ENCODE measurements around the gene ESCO1. TPM values are rescaled to one million over a fixed set of nuclear protein-coding genes. Genes with fewer than 3 reads are reported as not detected.

ESCO1 gene
- polyA plus RNA-seq, 2 of the 4 experiments (the other 2 are of a cell fraction) = 7.7 to 13.2 TPM

- Histone ChIP-seq H3K4me2 (no peak overlapping the region), H3K9me3 (no peaks in the 10 kb centered on the region), H3K27ac (no peak overlapping the region), H3K4me1 (no peaks in the 10 kb centered on the region), H3K4me3 (no peak overlapping the region)
- FAIRE-seq (no peak), ATAC-seq (no peak), DNase-seq (ENCODE audit: low read depth in 1 of 2, low spot score in 1 of 2) (no peak)
- 85% methylated on average over 12 of the region's 13 CpGs for WGBS (ENCODE audit: missing lambda C conversion rate)
- TF ChIP-seq ZC3H11A (IDR thresholded peaks at IDR 0.05) = no peak
- no peak for TF ChIP-seq MAX (IDR thresholded peaks at IDR 0.05)
- TF ChIP-seq ESRRA (IDR thresholded peaks at IDR 0.05; ENCODE audit: borderline replicate concordance, low read length) = no peak
- no peak for TF ChIP-seq GATA3 (IDR thresholded peaks at IDR 0.05; ENCODE audit: borderline replicate concordance)
- TF ChIP-seq NR3C1 (IDR thresholded peaks at IDR 0.05) = no peak
- no peak for TF ChIP-seq RARB (CRISPR knock-in tag; IDR thresholded peaks at IDR 0.05)
- TF ChIP-seq MAFK (IDR thresholded peaks at IDR 0.05; ENCODE audit: partially characterized antibody) = no peak
- no peak for TF ChIP-seq RFX5 (IDR thresholded peaks at IDR 0.05)
- TF ChIP-seq POLR2A (IDR thresholded peaks at IDR 0.05; ENCODE audit: low read length) = no peak
- TF ChIP-seq EHF (CRISPR knock-in tag; IDR thresholded peaks at IDR 0.05) = no peak
- TF ChIP-seq SMC3 (IDR thresholded peaks at IDR 0.05) = no peak
- no peak for TF ChIP-seq RAD21 (conservative IDR thresholded peaks at IDR 0.05 in 1 of 2, IDR thresholded peaks at IDR 0.05 in 1 of 2)
- no peak for TF ChIP-seq REST (IDR thresholded peaks at IDR 0.05)
- no peak for TF ChIP-seq MAZ (IDR thresholded peaks at IDR 0.05; ENCODE audit: borderline replicate concordance, low read depth, low read length)
- POLR2A ChIA-PET = interaction anchor here (0.6 kb wide), 1 partner anchor 190 kb away, joined by 3 read pairs; no protein-coding TSS in a partner anchor
- CTCF ChIA-PET = interaction anchor here (0.6 to 1.4 kb wide), 3 partner anchors 24 to 417 kb away, joined by 3 to 7 read pairs (median 4); no protein-coding TSS in a partner anchor
These were observed 92.4 kb downstream of the ESCO1 start for GRCh38 chr18:21507913-21508701.

GRCh38 chr18:21502661-21503060 is 97.8 kb downstream of the ESCO1 start:
- DNase-seq (ENCODE audit: low read depth in 1 of 2, low spot score in 1 of 2) (no peak), FAIRE-seq (no peak)
- H3K9me3 ChIP-seq = no peaks in the 10 kb centered on the region

GRCh38 chr18:21499997-21500396 is 100.5 kb downstream of the ESCO1 start:
- no peak for ATAC-seq
- H3K4me1 ChIP-seq = no peaks in the 10 kb centered on the region
- CTCF ChIA-PET = no interaction called here
- WGBS (ENCODE audit: missing lambda C conversion rate) = no CpG with 5 or more reads among the region's 16 CpGs
- H3K9me3 ChIP-seq = no peaks in the 10 kb centered on the region
- H3K4me2 ChIP-seq = no peak overlapping the region
- DNase-seq (ENCODE audit: low read depth in 1 of 2, low spot score in 1 of 2) = no peak
- H3K27ac ChIP-seq = no peak overlapping the region
- H3K4me3 ChIP-seq = no peak overlapping the region
- POLR2A ChIA-PET = no interaction called here
- TF ChIP-seq POLR2A (IDR thresholded peaks at IDR 0.05; ENCODE audit: low read length) (no peak), MAZ (IDR thresholded peaks at IDR 0.05; ENCODE audit: borderline replicate concordance, low read depth, low read length) (no peak), HES2 (IDR thresholded peaks at IDR 0.05) (no peak), EP300 (IDR thresholded peaks at IDR 0.05) (no peak), NPAS2 (CRISPR knock-in tag; IDR thresholded peaks at IDR 0.05; ENCODE audit: borderline replicate concordance) (no peak), MAFK (IDR thresholded peaks at IDR 0.05; ENCODE audit: partially characterized antibody) (no peak), SREBF2 (IDR thresholded peaks at IDR 0.05) (no peak), HOXB5 (CRISPR knock-in tag; IDR thresholded peaks at IDR 0.05) (no peak), PHF8 (IDR thresholded peaks at IDR 0.05; ENCODE audit: borderline replicate concordance, low read depth) (no peak), RFX5 (IDR thresholded peaks at IDR 0.05) (no peak), ZSCAN20 (CRISPR knock-in tag; IDR thresholded peaks at IDR 0.05) (no peak), REST (IDR thresholded peaks at IDR 0.05) (no peak), MYC (IDR thresholded peaks at IDR 0.05; ENCODE audit: borderline replicate concordance, low read length) (no peak), JUNB (IDR thresholded peaks at IDR 0.05) (no peak), ZC3H11A (IDR thresholded peaks at IDR 0.05) (no peak), JUN (IDR thresholded peaks at IDR 0.05) (no peak), RAD21 (conservative IDR thresholded peaks at IDR 0.05 in 1 of 2, IDR thresholded peaks at IDR 0.05 in 1 of 2) (no peak), SMC3 (IDR thresholded peaks at IDR 0.05) (no peak)
- no peak for FAIRE-seq

More at GRCh38 chr18:21502661-21503060, 97.8 kb downstream of the ESCO1 start:
- H3K4me2 ChIP-seq = no peak overlapping the region
- ChIA-PET POLR2A (no interaction called here), CTCF (interaction anchor here (1.0 to 1.4 kb wide), 3 partner anchors 16 to 98 kb away, joined by 3 to 5 read pairs (median 3); partner anchors contain the start of gene ESCO1)
- H3K4me1 ChIP-seq = no peaks in the 10 kb centered on the region
- H3K27ac ChIP-seq = no peak overlapping the region
- whole genome bisulfite sequencing (ENCODE audit: missing lambda C conversion rate) = 87% methylated on average over 7 of the region's 7 CpGs
- no peak for ATAC-seq
- TF ChIP-seq POLR2AphosphoS2 (conservative IDR thresholded peaks at IDR 0.05; ENCODE audit: low read length) (no peak), EHMT2 (IDR thresholded peaks at IDR 0.05; ENCODE audit: low read depth) (no peak)
- no peak overlapping the region for H3K4me3 ChIP-seq

Data from A549 (cell line).